Lung (tissue), 12 donors: ENCODE data around the gene TNN. TPM values are rescaled to one million over a fixed set of nuclear protein-coding genes. Genes with fewer than 3 reads are reported as not detected.

ENCODE experiments used
- ATAC-seq: fragments of 200-7000 bp; cut with Tn5 transposase; one replicate; pipeline ENCODE4 v1.9.1; 2020; ENCODE audit warnings: moderate number of reproducible peaks; ENCODE audit not compliant: insufficient read depth, low FRiP score
- DNase-seq, 3 donors: peaks; one replicate each; pipeline ENCODE4 v3.0.0-alpha.2; 2013 to 2017
- H3K27ac ChIP-seq, 2 donors: one replicate each; pipeline ENCODE4 v1.5.1; 2013; ENCODE audit warnings: mild to moderate bottlenecking in 2 of 2, moderate library complexity in 2 of 2, control low read depth in 1 of 2, inconsistent platforms in 1 of 2, low read depth in 1 of 2, low read length in 1 of 2
- H3K27me3 ChIP-seq, 3 donors: one replicate each; pipeline ENCODE4 v1.5.1; 2013; ENCODE audit warnings: low read length in 2 of 3; ENCODE audit not compliant: control insufficient read depth in 3 of 3, insufficient read depth in 3 of 3
- H3K36me3 ChIP-seq, 4 donors: one replicate each; pipeline ENCODE4 v1.5.1; 2013; ENCODE audit warnings: low read length in 4 of 4, mild to moderate bottlenecking in 1 of 4, moderate library complexity in 1 of 4; ENCODE audit not compliant: control insufficient read depth in 4 of 4, insufficient read depth in 4 of 4
- H3K4me1 ChIP-seq, 5 donors: one replicate each; pipeline ENCODE4 v1.5.1; 2013; ENCODE audit warnings: low read length in 5 of 5, mild to moderate bottlenecking in 2 of 5, moderate library complexity in 1 of 5; ENCODE audit not compliant: control insufficient read depth in 5 of 5, insufficient read depth in 5 of 5
- H3K4me3 ChIP-seq: one replicate; pipeline ENCODE4 v1.5.1; 2013; ENCODE audit warnings: mild to moderate bottlenecking, control low read depth, moderate library complexity
- H3K9ac ChIP-seq, 2 donors: one replicate each; pipeline ENCODE4 v1.5.1; 2013; ENCODE audit warnings: low read length in 2 of 2, control low read depth in 1 of 2; ENCODE audit not compliant: insufficient read depth in 1 of 2
- H3K9me3 ChIP-seq, 4 donors: one replicate each; pipeline ENCODE4 v1.5.1; 2013; ENCODE audit warnings: low read length in 3 of 4, mild to moderate bottlenecking in 1 of 4, moderate library complexity in 1 of 4; ENCODE audit not compliant: control insufficient read depth in 4 of 4, insufficient read depth in 3 of 4
- CTCF ChIP-seq: IDR thresholded peaks from 2 replicates; pipeline ENCODE4 v1.5.1; 2012; ENCODE audit warnings: mild to moderate bottlenecking; ENCODE audit errors: control extremely low read depth, extremely low read depth
- WGBS, 2 donors: extraction: QIAGEN DNeasy Blood & Tissue Kit; methylation state at CpG; one replicate each; pipeline ENCODE4 v1.1.7; 2013; 5-methylcytosine and 5-hydroxymethylcytosine counted together
- polyA plus RNA-seq, 2 donors: library from polyadenylated mRNA; stranded (reverse); fragments of 200-250 nt; gene quantifications; one replicate each; pipeline ENCODE4 v1.2.1, GENCODE V29; 2013
- total RNA-seq, 2 donors: library from RNA; depleted of rRNA in 1 of 2; stranded (reverse); fragments of >200 nt in 1 of 2; gene quantifications; one replicate each; pipeline ENCODE4 v1.2.1, GENCODE V29; 2014 to 2021
- donor health status: control.
- donor health status: control.
- donor health status: Bipolar disorder and iron deficiency.
- donor health status: healthy.
- donor health status: DM: yes; HTN: yes; CAD: no.

The TNN gene
- total and polyA plus RNA-seq, 4 donors = 0.02 to 1.3 (median 0.04) TPM; not detected in 1

GRCh38 chr1:175155473-175155856, 87.8 kb downstream of the TNN start:
- Histone ChIP-seq H3K4me3 (no peak overlapping the region), H3K9me3 (no peaks in the 10 kb centered on the region), H3K27ac (no peak overlapping the region), H3K27me3 (peaks cover 0 to 19% (median 18%) of the 10 kb centered on the region in 3 donors), H3K9ac (no peak overlapping the region), H3K4me1 (no peaks in the 10 kb centered on the region), H3K36me3 (peaks cover 4 to 14% (median 8%) of the 10 kb centered on the region in 4 donors)
- 74 to 75% methylated on average over 4 of the region's 4 CpGs for WGBS, 2 donors
- ATAC-seq (no peak), DNase-seq (no peak)
- no peak for TF ChIP-seq CTCF

- no peak overlapping the region for H3K27ac ChIP-seq
- no peak for DNase-seq
- H3K9ac ChIP-seq = no peak overlapping the region
- H3K27me3 ChIP-seq = peaks cover 0 to 19% (median 18%) of the 10 kb centered on the region in 3 donors
- TF ChIP-seq CTCF = no peak
- H3K4me1 ChIP-seq = no peaks in the 10 kb centered on the region
- H3K4me3 ChIP-seq = no peak overlapping the region
- no peaks in the 10 kb centered on the region for H3K9me3 ChIP-seq
- 71 to 75% methylated on average over 5 of the region's 5 CpGs for WGBS, 2 donors
- ATAC-seq = no peak
- H3K36me3 ChIP-seq = peaks cover 5 to 17% (median 10%) of the 10 kb centered on the region in 4 donors
Measured at GRCh38 chr1:175155936-175156335, 88.3 kb downstream of the TNN start.

GRCh38 chr1:175157200-175157599, 89.6 kb downstream of the TNN start:
- WGBS, 2 donors = 90 to 93% methylated on average over 2 of the region's 2 CpGs
- no peak for ATAC-seq
- H3K9me3 ChIP-seq = no peaks in the 10 kb centered on the region
- H3K27ac ChIP-seq = no peak overlapping the region
- no peak for DNase-seq
- TF ChIP-seq CTCF = no peak
- H3K36me3 ChIP-seq = peaks cover 5 to 20% (median 10%) of the 10 kb centered on the region in 4 donors
- H3K27me3 ChIP-seq = peaks cover 0 to 16% (median 16%) of the 10 kb centered on the region in 3 donors
- no peak overlapping the region for H3K9ac ChIP-seq
- no peak overlapping the region for H3K4me3 ChIP-seq
- H3K4me1 ChIP-seq = no peaks in the 10 kb centered on the region

- H3K36me3 ChIP-seq = peaks cover 5 to 22% (median 10%) of the 10 kb centered on the region in 4 donors
- no peak overlapping the region for H3K4me3 ChIP-seq
- ATAC-seq (no peak), DNase-seq (no peak)
- 84 to 93% methylated on average over 6 of the region's 6 CpGs for WGBS, 2 donors
- peaks cover 0 to 11% (median 7%) of the 10 kb centered on the region in 3 donors for H3K27me3 ChIP-seq
- H3K4me1 ChIP-seq = peaks cover 0 to 6% (median 0%) of the 10 kb centered on the region in 5 donors
- no peaks in the 10 kb centered on the region for H3K9me3 ChIP-seq
- H3K27ac ChIP-seq = no peak overlapping the region
- no peak overlapping the region for H3K9ac ChIP-seq
- TF ChIP-seq CTCF = no peak
Measured at GRCh38 chr1:175158170-175158591, 90.5 kb downstream of the TNN start.
